Measurements from ENCODE around the gene LRRC47.

The LRRC47 gene

DNA sequence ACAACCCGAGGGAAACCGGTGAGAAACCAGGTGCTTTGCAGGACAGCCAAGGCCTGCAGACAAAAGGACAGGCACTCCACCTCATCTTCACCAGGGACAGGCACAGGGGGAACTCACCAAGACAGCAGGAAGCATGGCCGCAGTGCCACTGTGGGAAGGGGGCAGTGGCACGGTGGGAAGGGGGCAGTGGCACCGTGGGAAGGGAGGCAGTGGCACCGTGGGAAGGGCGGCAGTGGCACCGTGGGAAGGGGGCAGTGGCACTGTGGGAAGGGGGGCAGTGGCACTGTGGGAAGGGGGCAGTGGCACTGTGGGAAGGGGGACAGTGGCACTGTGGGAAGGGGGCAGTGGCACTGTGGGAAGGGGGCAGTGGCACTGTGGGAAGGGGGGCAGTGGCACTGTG is 28.4 kb upstream of the LRRC47 start:
- DNase-seq (ENCODE audit: low read depth, low spot score), result no peak
- CTCF ChIA-PET, result no interaction called here
- TF ChIP-seq CTCF (IDR thresholded peaks at IDR 0.05; ENCODE audit: insufficient read depth, low read length, missing control alignments), result no peak
- H3K4me3 ChIP-seq (ENCODE audit: low read depth, low read length), result no peak overlapping the region
- POLR2A ChIA-PET, result no interaction called here

- POLR2A ChIA-PET, result no interaction called here
- no peak overlapping the region for H3K4me3 ChIP-seq (ENCODE audit: low read depth, low read length)
- CTCF ChIA-PET, result no interaction called here
- no peak for TF ChIP-seq CTCF (IDR thresholded peaks at IDR 0.05; ENCODE audit: insufficient read depth, low read length, missing control alignments)
- DNase-seq (ENCODE audit: low read depth, low spot score), result no peak
Observed at GRCh38 chr1:3822421-3822820, 26.1 kb upstream of the LRRC47 start.

- ChIA-PET CTCF (no interaction called here), POLR2A (no interaction called here)
- TF ChIP-seq CTCF (IDR thresholded peaks at IDR 0.05; ENCODE audit: insufficient read depth, low read length, missing control alignments), result no peak
- DNase-seq (ENCODE audit: low read depth, low spot score), result no peak
- H3K4me3 ChIP-seq (ENCODE audit: low read depth, low read length), result no peak overlapping the region
Observed at GRCh38 chr1:3821908-3822307, 25.6 kb upstream of the LRRC47 start.

DNA sequence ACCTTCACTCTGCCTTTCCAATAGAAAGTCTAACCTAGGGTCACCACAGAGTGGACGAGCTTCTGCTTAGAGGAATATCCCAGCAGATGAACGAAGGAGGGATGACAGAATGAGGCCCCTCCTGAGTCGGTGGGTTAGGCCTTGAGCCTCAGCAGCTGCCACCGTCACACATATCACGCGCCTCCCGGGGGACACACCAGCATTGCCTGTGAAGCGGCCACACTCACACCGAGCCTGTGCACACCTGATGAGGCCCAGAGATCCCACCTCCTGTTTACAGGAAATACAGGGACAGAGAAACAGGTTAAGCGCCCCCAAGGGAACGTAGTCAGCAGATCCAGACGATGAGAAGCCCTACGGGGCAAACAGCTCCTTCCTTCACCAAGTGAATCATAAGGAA is 25.1 kb upstream of the LRRC47 start:
- ChIA-PET CTCF (interaction anchor here (1.1 kb wide), 1 partner anchor 27 kb away, joined by 3 read pairs; no protein-coding TSS in a partner anchor), POLR2A (no interaction called here)
- H3K4me3 ChIP-seq (ENCODE audit: low read depth, low read length), result no peak overlapping the region
- TF ChIP-seq CTCF (IDR thresholded peaks at IDR 0.05; ENCODE audit: insufficient read depth, low read length, missing control alignments), result no peak
- DNase-seq (ENCODE audit: low read depth, low spot score), result no peak

DNA sequence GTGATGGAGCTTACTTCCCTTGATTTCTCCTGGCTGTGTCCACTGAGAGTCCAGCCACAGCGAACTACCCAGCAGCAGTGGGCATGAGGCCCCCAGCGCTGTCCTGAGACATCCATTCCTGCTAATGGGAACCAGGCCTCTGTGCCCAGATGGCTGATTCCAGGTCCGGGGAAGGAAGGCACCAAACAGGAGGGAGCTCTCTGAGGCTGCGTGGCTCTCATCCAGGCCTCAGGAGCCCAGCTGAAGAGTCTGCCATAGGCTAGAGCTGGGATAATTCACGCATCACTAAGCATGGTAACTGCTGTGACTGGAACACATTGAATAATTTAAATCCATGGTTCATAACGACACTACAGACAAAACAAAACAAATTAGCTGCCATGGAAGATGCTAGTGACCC is 24.7 kb upstream of the LRRC47 start:
- no peak overlapping the region for H3K4me3 ChIP-seq (ENCODE audit: low read depth, low read length)
- ChIA-PET CTCF (interaction anchor here (1.1 kb wide), 1 partner anchor 28 kb away, joined by 3 read pairs; no protein-coding TSS in a partner anchor), POLR2A (no interaction called here)
- DNase-seq (ENCODE audit: low read depth, low spot score), result no peak
- no peak for TF ChIP-seq CTCF (IDR thresholded peaks at IDR 0.05; ENCODE audit: insufficient read depth, low read length, missing control alignments)

DNA sequence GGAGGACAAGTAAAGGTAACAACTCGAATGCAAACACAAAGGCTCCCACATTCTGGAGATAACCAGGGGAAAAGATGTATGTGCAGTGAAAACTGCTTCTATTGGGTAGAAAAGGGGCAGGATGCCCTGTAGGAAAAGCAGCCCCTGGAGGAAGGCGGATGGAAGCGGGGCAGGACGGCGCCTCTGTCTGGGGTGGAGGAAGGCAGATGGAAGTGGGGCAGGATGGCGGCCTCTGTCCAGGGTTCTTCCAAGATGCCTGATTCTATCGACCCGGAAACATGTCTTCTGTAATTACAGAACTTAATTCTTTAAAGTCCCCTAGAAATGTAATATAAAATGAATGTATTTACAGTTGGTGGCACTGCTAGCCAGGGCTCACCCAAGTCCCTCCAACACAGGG is 24.0 kb upstream of the LRRC47 start:
- no peak for TF ChIP-seq CTCF (IDR thresholded peaks at IDR 0.05; ENCODE audit: insufficient read depth, low read length, missing control alignments)
- H3K4me3 ChIP-seq (ENCODE audit: low read depth, low read length), result no peak overlapping the region
- ChIA-PET CTCF (interaction anchor here (1.1 kb wide), 1 partner anchor 28 kb away, joined by 3 read pairs; no protein-coding TSS in a partner anchor), POLR2A (no interaction called here)
- no peak for DNase-seq (ENCODE audit: low read depth, low spot score)

All from AG04449 (cell line).